GM12891 (cell line): ENCODE data around the gene PGM2.

Source experiments
- POLR2A ChIP-seq: IDR thresholded peaks from 2 replicates; pipeline ENCODE4 v1.6.1; 2011; ENCODE audit warnings: low read depth, low read length, control low read depth
- POLR2AphosphoS5 ChIP-seq: IDR thresholded peaks from 2 replicates; pipeline ENCODE4 v1.6.1; 2011; ENCODE audit warnings: low read depth, low read length, control low read depth
- SPI1 ChIP-seq: IDR thresholded peaks from 2 replicates; pipeline ENCODE4 v1.6.1; 2011; ENCODE audit warnings: low read depth, low read length, control low read depth

DNA sequence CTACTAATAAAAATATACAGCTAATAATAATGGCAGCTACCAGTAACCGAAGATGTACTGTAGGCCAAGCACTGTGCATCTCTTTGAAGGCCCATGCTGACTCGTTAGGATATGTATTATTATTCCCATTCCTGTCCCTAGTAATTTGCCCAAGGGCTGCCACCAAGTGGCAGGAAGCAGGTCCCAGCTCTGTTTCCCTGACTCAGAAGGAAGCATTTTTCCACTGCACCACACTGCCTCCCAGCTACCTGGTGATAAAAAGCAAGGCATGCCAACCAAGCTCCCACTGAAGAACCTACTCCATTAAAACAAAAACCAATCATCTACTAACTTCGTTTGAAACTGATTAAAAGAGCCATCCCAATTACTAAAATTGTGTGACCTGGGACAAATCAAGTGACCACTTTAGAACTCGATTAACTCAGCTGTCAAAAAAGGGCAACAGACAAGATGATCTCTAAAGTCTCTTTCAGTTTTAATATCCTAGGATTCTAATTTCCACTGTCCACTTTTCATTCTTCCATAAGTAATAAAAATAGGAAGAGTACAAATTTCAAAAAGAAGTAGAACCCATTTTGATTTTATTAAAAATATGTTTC is 24.3 kb upstream of the PGM2 start:
- no peak for TF ChIP-seq POLR2AphosphoS5
- TF ChIP-seq POLR2A: no peak
- no peak for TF ChIP-seq SPI1
